SJCRH30 (cell line): Measurements from ENCODE around the gene BEST1. TPM values are rescaled to one million over a fixed set of nuclear protein-coding genes. Genes with fewer than 3 reads are reported as not detected.

Source experiments
- DNase-seq, 2 experiments: peaks; one replicate each; pipeline ENCODE4 v3.0.0-alpha.2; 2015 to 2020
- H3K27ac ChIP-seq: fragments of 250-450 bp; sonication (Bioruptor Pico); 2 replicates; pipeline ENCODE4 v1.5.1; 2020; ENCODE audit warnings: mild to moderate bottlenecking, moderate library complexity
- H3K27me3 ChIP-seq: fragments of 250-450 bp; sonication (Bioruptor Pico); 2 replicates; pipeline ENCODE4 v1.5.1; 2020; ENCODE audit warnings: mild to moderate bottlenecking, moderate library complexity
- H3K36me3 ChIP-seq: fragments of 250-450 bp; sonication (Bioruptor Pico); 2 replicates; pipeline ENCODE4 v1.5.1; 2020; ENCODE audit warnings: mild to moderate bottlenecking, moderate library complexity
- H3K4me1 ChIP-seq: fragments of 250-450 bp; sonication (Bioruptor Pico); 2 replicates; pipeline ENCODE4 v1.5.1; 2020; ENCODE audit warnings: mild to moderate bottlenecking, moderate library complexity
- H3K4me3 ChIP-seq: fragments of 250-450 bp; sonication (Bioruptor Pico); 2 replicates; pipeline ENCODE4 v1.5.1; 2020; ENCODE audit warnings: mild to moderate bottlenecking, moderate library complexity
- H3K9me3 ChIP-seq: fragments of 250-450 bp; sonication (Bioruptor Pico); replicated peaks from 2 replicates; pipeline ENCODE4 v1.5.1; 2020; ENCODE audit warnings: mild to moderate bottlenecking, moderate library complexity
- total RNA-seq: library from RNA; depleted of rRNA; stranded (reverse); fragments of >200 nt; shearing (Covaris generic); gene quantifications from 2 replicates; pipeline ENCODE4 v1.2.3, GENCODE V29; 2014

BEST1 gene
- total RNA-seq, 1 experiment from 2014 or later, result 0.26 TPM

- DNase-seq, result no peak
Measured at GRCh38 chr11:61911701-61912529, 38.2 kb upstream of the BEST1 start.

DNA sequence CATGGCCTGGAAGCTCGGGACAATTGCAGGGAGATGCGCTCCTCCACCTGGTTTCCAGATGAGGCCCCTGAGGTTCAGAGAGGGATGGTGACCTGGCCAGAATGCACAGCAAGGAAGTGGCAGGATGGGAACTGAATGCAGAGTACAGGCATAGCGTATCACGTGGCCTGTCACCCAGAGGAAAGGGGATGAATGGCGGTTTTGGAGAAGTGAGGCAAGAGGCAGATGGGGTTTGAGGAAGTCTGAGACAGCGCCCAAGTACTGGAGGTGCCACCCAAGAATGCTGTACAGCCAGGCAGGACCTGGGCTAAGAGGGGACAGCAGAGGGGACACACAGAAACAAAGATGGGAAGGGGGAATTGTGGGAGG is 37.6 kb upstream of the BEST1 start:
- DNase-seq, result no peak
- Histone ChIP-seq H3K4me3 (no peak overlapping the region), H3K27ac (no peak overlapping the region), H3K36me3 (no peaks in the 10 kb centered on the region), H3K27me3 (peaks cover 4% of the 10 kb centered on the region; the same call in 1 of the 2 replicates), H3K9me3 (no peaks in the 10 kb centered on the region), H3K4me1 (no peaks in the 10 kb centered on the region)

More at GRCh38 chr11:61911701-61912529, 38.2 kb upstream of the BEST1 start:
- H3K4me3 ChIP-seq, result no peak overlapping the region
- no peaks in the 10 kb centered on the region for H3K36me3 ChIP-seq
- no peaks in the 10 kb centered on the region for H3K9me3 ChIP-seq
- peaks cover 4% of the 10 kb centered on the region; the same call in 1 of the 2 replicates for H3K27me3 ChIP-seq
- H3K4me1 ChIP-seq, result no peaks in the 10 kb centered on the region
- no peak overlapping the region for H3K27ac ChIP-seq

GRCh38 chr11:61912991-61913698 is 37.0 kb upstream of the BEST1 start:
- Histone ChIP-seq H3K27me3 (peaks cover 9% of the 10 kb centered on the region), H3K27ac (no peak overlapping the region), H3K9me3 (no peaks in the 10 kb centered on the region), H3K4me1 (no peaks in the 10 kb centered on the region), H3K36me3 (no peaks in the 10 kb centered on the region), H3K4me3 (no peak overlapping the region)
- no peak for DNase-seq

GRCh38 chr11:61913699-61914395 is 36.3 kb upstream of the BEST1 start:
- Histone ChIP-seq H3K4me3 (no peak overlapping the region), H3K36me3 (no peaks in the 10 kb centered on the region), H3K27me3 (peaks cover 13% of the 10 kb centered on the region), H3K9me3 (no peaks in the 10 kb centered on the region), H3K27ac (no peak overlapping the region), H3K4me1 (no peaks in the 10 kb centered on the region; the same call in 1 of the 2 replicates)
- DNase-seq, result no peak

- H3K4me1 ChIP-seq, result peaks cover 4% of the 10 kb centered on the region; the same call in 1 of the 2 replicates
- peaks cover 13% of the 10 kb centered on the region for H3K27me3 ChIP-seq
- no peak overlapping the region for H3K27ac ChIP-seq
- no peak for DNase-seq
- H3K4me3 ChIP-seq, result no peak overlapping the region
- no peaks in the 10 kb centered on the region for H3K36me3 ChIP-seq
- H3K9me3 ChIP-seq, result no peaks in the 10 kb centered on the region
Measured at GRCh38 chr11:61914471-61915171, 35.5 kb upstream of the BEST1 start.

DNA sequence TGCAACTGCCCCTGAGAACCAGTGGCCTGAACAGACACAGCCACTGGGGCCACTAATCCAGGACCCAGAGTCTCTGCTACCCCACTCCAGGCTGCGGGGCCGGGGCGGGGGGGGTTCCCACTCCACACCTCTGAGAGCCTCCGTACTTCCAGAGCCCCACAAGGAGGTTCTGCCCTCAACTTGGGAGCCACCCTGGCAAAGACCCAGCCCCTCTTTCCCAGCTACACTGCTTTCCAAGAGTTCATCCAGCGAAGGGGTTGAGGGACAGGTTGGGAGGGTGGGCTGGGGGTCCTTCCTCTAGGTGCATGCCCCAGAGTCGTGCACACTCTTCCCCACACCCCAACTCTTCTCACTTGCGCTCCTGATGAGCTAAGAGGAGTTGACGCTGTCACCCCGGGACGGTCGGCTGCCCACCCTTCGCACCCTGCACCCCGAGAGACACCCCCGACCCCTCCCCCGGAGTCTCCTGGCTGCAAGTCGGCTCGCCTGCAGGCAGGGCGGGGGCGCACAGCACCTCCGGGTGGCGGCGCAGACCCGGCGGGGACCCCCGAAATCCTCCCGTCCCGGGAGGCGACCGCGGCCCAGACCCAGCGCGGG is 33.3 kb upstream of the BEST1 start:
- H3K9me3 ChIP-seq, result no peaks in the 10 kb centered on the region
- no peak for DNase-seq

DNA sequence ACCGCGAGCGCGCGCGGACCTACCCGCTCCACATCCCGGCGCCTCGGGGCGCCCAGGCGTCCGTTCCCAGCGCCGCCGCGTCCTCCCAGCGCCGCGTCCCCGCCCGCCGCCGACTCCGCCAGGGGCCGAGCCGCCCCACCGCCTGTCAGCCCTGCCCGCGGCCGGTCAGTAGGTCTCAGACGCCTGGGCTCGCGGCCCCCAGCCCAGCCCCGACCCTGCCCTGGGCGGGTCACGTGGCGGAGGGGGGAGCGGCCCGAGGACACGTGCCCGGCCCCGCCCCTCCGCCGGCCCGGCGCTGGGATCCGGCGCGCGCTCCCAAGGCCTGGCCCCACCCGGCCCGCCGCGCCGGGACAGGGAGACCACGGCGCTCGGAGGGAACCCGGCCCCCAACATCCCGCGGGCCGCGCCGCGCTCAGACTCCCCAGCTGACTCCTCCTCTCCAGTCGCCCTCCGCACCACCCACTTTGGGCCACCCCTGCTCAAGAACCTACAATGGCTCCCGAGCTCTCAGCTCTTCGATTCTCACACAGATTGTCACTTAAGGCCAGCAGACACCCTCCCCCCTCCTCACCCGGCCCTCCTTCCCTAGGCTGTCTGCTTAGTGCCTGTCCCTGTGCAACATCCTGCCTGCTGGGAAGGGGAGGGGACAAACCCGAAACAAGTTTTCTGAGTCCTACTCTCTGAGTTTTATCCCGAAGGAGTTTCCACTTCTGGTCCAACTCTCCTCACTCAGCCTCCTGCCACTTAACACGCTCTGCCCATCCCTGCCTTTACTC is 32.6 kb upstream of the BEST1 start, which contains the start of gene RAB3IL1:
Gene RAB3IL1, minus strand, starts transcription at position 233 of the 776 bp plus-strand sequence. Its CDS starts 199 bp downstream, at position 34.
- peak; percentile 40 to 44 for DNase-seq
- Histone ChIP-seq H3K27me3 (peaks cover 24% of the 10 kb centered on the region), H3K4me1 (peaks cover 4% of the 10 kb centered on the region; the same call in 1 of the 2 replicates), H3K36me3 (no peaks in the 10 kb centered on the region), H3K9me3 (no peaks in the 10 kb centered on the region), H3K4me3 (peak within 1 kb of the TSS; percentile 44), H3K27ac (no peak within 1 kb of the TSS)

More for the DNA sequence above, 33.3 kb upstream of the BEST1 start:
- Histone ChIP-seq H3K27me3 (peaks cover 24% of the 10 kb centered on the region), H3K36me3 (no peaks in the 10 kb centered on the region), H3K27ac (no peak overlapping the region), H3K4me1 (peaks cover 4% of the 10 kb centered on the region; the same call in 1 of the 2 replicates), H3K4me3 (peak overlapping the region; percentile 44)

DNA sequence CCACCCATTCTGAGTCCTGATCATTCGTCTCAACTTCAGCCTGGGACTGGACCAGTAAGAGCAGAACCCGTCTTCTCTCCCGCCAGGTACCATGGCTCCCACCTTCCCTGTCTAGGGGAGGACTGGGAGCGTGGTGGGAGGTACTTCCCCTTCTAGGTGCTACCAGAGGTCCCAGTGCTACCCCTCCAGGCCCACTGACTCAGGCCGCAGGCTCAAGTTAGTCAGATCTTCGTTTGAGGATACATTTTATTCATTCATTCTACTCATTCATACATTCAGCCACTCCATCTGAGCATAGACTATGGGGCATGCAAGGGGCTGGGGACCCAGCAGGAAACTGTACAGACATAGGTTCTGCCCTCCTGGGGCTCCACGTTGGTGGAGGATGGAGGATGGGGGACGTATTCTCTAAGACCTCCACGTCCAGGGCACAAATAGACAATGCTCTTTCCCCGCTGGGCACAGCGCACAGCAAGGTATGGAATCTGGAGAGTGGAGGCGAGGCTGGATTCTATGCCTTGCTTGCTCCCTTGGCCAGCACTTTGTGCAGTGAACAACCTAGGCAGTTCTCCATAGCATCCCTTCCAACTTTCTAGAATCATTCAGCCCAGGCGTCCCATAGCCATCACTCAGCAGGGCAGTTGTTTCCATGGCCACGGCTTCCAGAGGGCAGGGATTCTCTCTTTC is 31.8 kb upstream of the BEST1 start:
- Histone ChIP-seq H3K4me1 (peaks cover 12% of the 10 kb centered on the region), H3K9me3 (no peaks in the 10 kb centered on the region), H3K36me3 (no peaks in the 10 kb centered on the region), H3K4me3 (no peak overlapping the region), H3K27me3 (peaks cover 24% of the 10 kb centered on the region), H3K27ac (no peak overlapping the region)
- no peak for DNase-seq

- Histone ChIP-seq H3K27me3 (peaks cover 24% of the 10 kb centered on the region), H3K36me3 (no peaks in the 10 kb centered on the region), H3K9me3 (no peaks in the 10 kb centered on the region), H3K4me3 (no peak overlapping the region), H3K27ac (no peak overlapping the region), H3K4me1 (peaks cover 18% of the 10 kb centered on the region)
- DNase-seq, result peak; percentile 46 to 65
Measured at GRCh38 chr11:61918938-61919704, 31.0 kb upstream of the BEST1 start.

DNA sequence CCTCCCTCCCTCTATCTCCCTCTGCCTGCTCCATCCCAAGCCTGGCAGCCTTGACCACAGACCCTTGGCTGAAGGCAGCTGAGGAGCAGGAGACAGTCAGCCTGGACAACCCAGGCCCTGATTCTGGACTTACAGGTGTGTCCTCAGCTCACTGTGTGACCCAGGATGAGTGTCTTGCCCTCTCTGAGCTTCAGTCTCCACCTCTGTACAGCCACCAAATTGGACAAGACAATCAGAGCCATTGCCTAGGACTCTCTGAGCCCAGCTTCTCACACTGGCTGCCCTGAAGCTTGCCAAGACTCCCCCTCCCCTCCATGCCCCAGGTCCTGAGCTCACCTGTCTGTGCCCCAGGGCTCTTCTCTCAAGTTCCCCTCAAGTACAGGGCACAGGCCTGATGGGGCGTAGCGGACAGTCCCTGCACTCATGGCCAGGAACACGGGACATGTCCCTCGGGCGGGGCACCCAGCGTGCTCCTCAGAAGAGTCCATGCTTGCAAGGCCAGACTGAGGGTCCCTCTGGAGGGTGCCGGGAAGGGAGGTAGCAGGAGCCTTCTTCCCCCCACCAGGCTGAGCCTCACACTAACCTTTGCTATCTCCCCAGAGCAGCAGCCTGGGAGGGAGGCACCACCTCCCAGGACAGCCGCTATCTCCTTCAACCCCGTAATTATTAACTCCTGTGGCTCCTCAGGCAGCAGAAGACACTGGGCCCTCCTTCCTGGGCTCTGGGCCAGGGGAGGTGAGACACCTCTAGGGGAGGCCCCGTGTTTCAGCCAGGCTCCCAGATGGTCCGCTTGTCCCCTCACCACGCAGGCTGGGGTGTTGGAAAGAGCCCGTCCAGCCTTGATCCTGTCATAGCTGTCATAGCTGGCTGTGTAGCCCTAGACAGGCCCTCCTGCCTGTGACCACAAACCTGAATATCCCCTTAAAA is 30.2 kb upstream of the BEST1 start:
- no peak for DNase-seq
- peaks cover 18% of the 10 kb centered on the region for H3K4me1 ChIP-seq
- H3K27ac ChIP-seq, result no peak overlapping the region
- no peaks in the 10 kb centered on the region for H3K9me3 ChIP-seq
- peaks cover 24% of the 10 kb centered on the region for H3K27me3 ChIP-seq
- no peaks in the 10 kb centered on the region for H3K36me3 ChIP-seq
- H3K4me3 ChIP-seq, result no peak overlapping the region

GRCh38 chr11:61921446-61921845 is 28.7 kb upstream of the BEST1 start:
- no peaks in the 10 kb centered on the region for H3K9me3 ChIP-seq
- peaks cover 23% of the 10 kb centered on the region for H3K27me3 ChIP-seq
- H3K4me1 ChIP-seq, result peaks cover 18% of the 10 kb centered on the region
- no peak overlapping the region for H3K4me3 ChIP-seq
- H3K27ac ChIP-seq, result no peak overlapping the region
- DNase-seq, result no peak
- H3K36me3 ChIP-seq, result no peaks in the 10 kb centered on the region
